Activated CD8-positive, alpha-beta memory T cell treated with anti-CD3 and anti-CD28 coated beads for 1 hour (primary cell): Measurements from ENCODE around the gene CCNE1.

ENCODE experiments used
- DNase-seq, 2 donors: peaks; one replicate each; pipeline ENCODE4 v3.0.0-alpha.2; 2020; ENCODE audit warnings: low read depth in 1 of 2; ENCODE audit errors: extremely low read depth in 1 of 2

The CCNE1 gene

GRCh38 chr19:29811125-29812079 is at the start of gene CCNE1:
Gene CCNE1 (plus strand): TSS chr19:29811991. CDS start chr19:29812556, 565 bp downstream.
- peak; percentile 84 to 94 for DNase-seq

DNA sequence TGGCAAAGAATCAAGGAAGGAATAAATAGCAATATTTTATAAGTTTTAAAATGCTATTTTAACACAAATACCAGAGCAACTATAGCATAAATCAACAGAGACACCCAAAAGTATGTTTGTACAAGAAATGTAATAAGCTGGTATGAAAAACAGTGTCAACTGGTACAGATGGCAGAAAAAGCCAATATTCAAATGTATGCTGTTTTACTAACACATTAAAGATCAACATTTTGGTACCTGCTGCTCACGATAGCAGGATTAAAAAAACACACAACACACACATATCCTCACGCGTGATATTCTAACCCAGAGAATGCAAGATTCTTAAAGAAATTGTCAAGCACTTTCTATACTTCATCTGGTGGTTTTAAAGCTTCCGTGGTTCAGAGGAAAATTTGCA is 48.6 kb upstream of the CCNE1 start:
- no peak for DNase-seq

GRCh38 chr19:29764361-29764760 is 47.4 kb upstream of the CCNE1 start:
- no peak for DNase-seq

GRCh38 chr19:29766100-29766499 is 45.7 kb upstream of the CCNE1 start:
- DNase-seq, result no peak

GRCh38 chr19:29767039-29767735 is 44.6 kb upstream of the CCNE1 start:
- no peak for DNase-seq

- DNase-seq, result no peak
These were observed 43.6 kb upstream of the CCNE1 start for GRCh38 chr19:29768166-29768565.

- no peak for DNase-seq
These were observed 41.8 kb upstream of the CCNE1 start for GRCh38 chr19:29769997-29770396.

DNA sequence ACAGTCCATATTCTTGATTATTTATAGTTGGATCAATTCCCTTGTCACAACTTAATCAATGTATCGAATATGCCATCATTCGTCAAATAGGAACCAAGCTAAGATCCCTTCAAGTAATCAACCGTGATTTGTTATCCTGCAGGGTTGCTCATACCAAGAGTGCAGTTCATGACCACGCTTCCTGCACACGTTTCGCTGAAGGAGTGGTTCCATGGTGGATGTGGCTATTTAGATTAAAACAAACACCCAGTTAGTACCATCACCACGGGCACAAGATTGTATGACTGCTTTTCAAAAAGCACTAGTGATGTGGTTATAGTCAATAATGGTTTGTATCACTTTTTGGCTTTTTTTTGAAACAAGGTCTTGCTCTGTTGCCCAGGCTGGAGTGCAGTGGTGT is 41.1 kb upstream of the CCNE1 start:
- DNase-seq, result no peak

DNA sequence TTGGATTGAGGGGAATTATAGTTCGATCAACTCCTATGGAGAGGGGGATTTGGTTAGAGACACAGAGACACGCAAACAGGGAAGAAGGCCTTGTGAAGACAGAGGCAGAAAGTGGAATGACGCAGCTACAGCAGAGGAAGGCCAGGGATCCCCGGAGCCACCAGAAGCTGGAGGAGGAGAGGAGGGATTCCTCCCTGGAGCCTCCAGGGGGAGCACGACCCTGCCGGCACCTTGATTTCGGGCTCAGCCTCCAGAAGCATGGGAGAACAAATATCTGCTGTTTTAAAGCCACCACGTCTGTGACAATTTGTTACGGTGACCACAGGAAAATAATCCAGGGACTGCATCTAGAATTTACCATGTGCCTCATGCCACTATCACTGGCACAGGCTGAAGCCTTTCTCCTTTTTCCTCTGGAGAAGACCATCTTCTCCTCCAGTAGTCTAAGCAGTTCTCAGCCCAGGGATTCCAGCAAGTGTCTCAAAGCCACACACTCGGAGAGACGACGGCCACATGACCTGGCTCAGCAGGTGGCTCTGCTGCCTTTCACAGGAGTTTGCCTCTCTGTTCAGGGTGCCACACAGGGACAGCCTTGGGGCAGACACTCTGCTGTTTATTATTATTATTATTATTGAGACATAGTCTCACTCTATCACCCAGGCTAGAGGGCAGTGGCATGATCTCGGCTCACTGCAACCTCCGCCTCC is 39.9 kb upstream of the CCNE1 start:
- no peak for DNase-seq

GRCh38 chr19:29772696-29773095 is 39.1 kb upstream of the CCNE1 start:
- DNase-seq, result no peak

GRCh38 chr19:29773141-29773540 is 38.6 kb upstream of the CCNE1 start:
- no peak for DNase-seq

DNA sequence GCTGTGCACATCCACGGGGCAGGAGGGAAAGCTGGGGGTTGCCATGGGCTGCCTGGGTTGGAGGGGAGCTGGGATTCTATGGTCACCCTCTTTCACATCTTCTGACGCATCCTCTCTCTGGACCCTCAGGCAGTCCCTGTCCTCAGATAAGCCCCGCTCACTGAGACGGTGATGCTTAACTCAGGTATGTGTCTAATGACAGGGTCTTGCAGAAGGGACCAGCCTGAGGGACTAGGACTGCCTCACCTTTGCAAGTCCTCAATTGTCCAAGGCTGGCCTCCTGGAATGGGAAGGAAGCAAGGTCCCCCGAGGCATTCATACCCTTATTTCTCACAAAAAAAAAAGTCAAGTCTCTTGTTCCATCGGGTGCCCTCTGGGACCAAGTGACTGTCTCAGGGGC is 37.7 kb upstream of the CCNE1 start:
- DNase-seq, result no peak

GRCh38 chr19:29777781-29778309 is 33.9 kb upstream of the CCNE1 start:
- no peak for DNase-seq

- DNase-seq, result no peak
These were observed 31.9 kb upstream of the CCNE1 start for GRCh38 chr19:29779921-29780320.

GRCh38 chr19:29781386-29782259 is 30.2 kb upstream of the CCNE1 start:
- DNase-seq, result no peak

- no peak for DNase-seq
These were observed 29.6 kb upstream of the CCNE1 start for GRCh38 chr19:29782260-29782580.

- DNase-seq, result no peak
These were observed 28.1 kb upstream of the CCNE1 start for GRCh38 chr19:29783627-29784190.

- no peak for DNase-seq
These were observed 27.1 kb upstream of the CCNE1 start for GRCh38 chr19:29784598-29785223.

- no peak for DNase-seq
These were observed 26.4 kb upstream of the CCNE1 start for GRCh38 chr19:29785360-29785759.
